GM18867 (cell line): ENCODE data around the gene POU6F1.

Experiments used
- ATAC-seq: cut with Tn5 transposase; IDR thresholded peaks from one replicate; pipeline ENCODE4 v1.9.1; 2021; ENCODE audit warnings: mild to moderate bottlenecking, moderate library complexity; ENCODE audit not compliant: unreplicated experiment

POU6F1 gene

DNA sequence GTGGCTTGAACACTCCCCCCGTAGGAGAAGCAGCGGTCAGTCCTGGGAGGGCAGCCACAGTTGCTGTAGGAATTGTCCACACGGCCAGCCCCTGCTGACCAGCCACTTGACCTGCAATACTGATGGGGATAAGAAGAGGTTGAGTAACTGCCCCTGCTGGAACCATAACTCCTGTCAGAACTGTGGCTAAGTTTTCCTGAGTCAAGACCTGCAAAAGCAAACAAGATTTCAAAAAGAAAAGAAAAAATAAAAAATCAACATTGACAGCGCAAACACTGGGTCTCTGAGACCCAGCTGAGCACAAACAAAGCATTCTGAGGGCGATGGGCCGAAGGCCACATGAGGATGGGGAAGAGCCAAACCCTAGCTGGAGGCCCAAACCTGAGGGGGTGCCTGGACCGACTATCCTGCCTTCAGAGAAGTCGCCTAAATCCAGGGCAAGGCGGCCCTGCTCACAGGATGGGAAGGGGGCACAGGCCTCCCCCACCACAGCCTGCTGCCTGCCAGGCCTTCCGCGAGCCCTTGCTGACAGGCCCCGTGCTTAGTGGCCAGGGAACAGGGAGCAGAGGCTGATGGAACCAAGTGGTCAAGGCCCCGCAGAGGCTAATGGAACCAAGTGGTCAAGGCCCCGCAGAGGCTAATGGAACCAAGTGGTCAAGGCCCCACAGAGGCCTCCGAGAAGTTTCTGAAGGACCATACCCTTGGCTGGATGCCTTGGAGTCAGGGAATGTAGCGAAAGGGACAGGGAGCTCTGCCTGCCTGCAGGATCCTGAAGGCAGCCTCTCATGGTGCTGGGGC, 19.1 kb downstream of the POU6F1 start:
- ATAC-seq = no peak

DNA sequence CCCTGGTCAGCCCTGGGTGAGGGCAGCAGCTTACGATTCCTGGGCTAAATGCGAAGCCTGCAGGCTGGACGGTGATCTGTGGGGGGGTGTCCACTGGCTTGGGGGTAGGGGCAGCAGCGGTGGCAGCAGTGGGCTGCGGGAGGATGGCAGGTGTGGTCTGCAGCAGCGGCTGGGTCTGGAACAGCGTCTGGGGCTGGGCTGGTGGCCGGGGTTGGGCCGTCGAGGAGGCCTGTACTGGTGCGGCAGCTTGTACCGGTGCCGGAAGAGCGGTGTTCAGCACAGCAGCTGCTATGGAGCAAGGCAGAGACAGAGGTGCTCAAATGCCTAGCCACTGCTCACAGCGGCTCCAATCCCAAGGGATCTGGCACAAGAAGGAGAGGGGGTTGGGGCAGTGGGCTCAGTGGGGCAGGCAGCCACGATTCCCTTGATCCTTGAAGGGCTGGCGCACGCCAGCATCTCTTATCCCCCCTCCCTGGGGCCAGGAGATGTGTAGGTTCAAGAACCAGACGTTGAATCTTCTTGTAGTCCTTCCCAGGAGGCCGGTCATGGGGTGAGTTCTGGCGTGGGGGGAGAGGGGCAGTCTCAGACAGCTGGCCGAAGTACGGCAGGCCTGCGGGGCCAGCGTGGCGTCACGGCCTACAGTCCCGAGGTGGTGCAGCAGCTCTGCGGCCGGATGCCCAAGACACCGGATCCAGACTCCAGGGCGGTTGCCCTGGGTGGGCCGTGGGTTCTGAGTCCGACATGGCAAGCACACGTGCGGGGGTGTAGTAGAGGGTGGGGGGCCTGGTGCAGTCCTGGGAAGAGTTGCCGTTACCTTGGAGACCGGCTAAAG, 19.9 kb downstream of the POU6F1 start:
- ATAC-seq = no peak

DNA sequence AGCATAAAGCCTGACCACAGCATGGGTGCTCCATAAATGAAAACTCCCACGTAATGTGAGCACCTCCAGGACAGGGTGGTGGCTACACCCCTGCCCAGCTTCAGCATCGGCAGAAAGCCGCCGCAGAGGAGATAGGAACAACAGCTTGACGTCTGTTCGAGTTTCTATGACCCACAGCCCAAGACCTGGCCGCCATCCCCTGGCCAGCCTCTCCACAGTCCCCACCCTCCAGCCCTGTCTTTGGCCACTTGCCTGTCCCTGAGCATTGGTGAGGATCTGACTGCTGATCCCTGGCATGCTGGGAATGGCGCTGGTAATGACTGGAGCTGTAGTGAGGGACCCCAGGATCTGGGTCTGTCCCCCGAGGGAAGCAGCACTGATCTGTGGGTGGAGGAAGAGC, 21.3 kb downstream of the POU6F1 start:
- no peak for ATAC-seq

GRCh38 chr12:51195841-51196240, 22.0 kb downstream of the POU6F1 start:
- no peak for ATAC-seq

GRCh38 chr12:51192284-51192671, 25.6 kb downstream of the POU6F1 start:
- ATAC-seq = no peak

- no peak for ATAC-seq
Observed at GRCh38 chr12:51191516-51192283, 26.2 kb downstream of the POU6F1 start.

GRCh38 chr12:51190820-51191219, 27.0 kb downstream of the POU6F1 start:
- no peak for ATAC-seq

DNA sequence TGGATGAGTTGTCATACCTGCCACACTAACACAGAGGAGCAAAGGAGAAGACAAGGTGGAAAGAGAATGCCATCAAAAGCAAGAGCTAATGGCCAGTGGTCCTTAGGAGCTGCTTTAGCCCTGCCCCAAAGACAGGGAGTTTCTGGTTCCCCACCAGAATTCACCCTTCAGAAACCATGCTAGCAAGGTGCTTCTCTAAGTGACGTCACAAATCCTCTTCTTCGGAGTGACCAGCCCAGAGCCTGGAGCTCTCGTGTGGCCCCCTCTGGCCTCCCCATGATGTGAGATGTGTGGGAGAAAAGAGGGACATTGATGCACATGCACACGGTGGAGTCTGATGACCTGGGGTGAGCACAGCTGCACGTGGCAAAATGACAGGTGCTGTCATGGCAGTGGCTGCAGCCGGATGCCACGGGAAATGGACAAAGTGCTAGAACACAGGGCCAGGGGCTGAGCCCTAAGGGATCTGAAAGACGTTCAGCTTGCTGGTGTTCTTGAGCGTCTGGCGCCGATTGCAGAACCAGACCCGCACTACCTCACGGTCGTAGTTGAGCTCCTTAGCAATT, 28.0 kb downstream of the POU6F1 start:
- no peak for ATAC-seq

- peak; percentile 54 for ATAC-seq
Observed at GRCh38 chr12:51188359-51189051, 29.4 kb downstream of the POU6F1 start.

GRCh38 chr12:51187370-51187987, 30.4 kb downstream of the POU6F1 start:
- ATAC-seq = no peak

DNA sequence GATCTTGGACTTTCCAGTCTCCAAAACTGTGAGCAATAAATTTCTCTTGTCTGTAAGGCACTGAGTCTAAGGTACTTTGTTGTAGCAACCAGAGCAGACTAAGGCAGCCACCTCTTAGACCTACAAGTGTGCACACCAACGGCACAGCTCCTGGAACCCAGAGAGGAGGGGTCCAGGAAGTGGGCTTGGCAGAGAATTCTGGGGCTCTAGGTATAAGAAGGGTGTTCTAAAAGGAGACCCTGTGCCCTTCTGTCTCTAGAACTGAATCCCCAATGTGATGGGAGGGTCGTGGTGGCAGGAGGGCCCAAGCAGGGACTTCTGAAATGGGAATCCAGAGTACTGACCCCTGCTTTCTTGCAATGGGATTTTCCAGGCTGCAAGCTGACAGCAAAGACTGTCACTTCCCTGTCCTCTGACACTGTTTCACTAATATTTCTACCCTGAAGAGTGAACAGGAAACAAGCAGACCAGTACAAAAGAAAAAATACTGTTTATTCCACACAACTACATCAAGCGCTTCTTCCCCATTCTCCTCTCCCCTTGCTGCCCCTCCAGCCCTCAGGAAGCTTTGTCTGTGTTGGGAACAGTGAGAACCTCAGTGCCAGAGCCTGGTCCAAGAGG, 31.3 kb downstream of the POU6F1 start:
- no peak for ATAC-seq

DNA sequence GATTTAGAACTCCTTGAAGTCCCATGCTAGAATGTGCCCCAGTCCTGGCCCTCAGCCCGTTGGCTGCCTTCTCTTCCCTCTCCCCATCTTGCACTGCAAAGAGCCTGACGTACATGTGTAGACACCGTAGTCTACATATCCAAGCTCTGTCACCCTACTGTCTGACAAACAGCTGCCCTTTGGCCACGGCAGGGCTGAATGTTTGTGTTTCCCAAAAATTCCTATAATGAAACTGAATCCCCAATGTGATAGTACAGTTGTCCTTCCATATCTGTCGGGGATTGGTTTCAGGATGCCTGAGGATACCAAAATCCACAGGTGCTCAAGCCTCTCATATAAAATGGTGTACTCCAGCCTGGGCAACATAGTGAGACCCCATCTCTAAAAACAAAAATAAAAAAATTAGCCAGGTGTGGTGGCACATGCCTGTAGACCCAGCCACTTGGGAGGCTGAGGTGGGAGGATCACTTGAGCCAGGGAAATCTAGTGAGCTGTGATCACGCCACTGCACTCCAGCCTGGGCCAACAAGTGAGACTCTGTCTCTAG, 32.6 kb downstream of the POU6F1 start:
- ATAC-seq = no peak

GRCh38 chr12:51183816-51184215, 34.0 kb downstream of the POU6F1 start:
- ATAC-seq = no peak

- ATAC-seq = no peak
Observed at GRCh38 chr12:51183349-51183748, 34.5 kb downstream of the POU6F1 start.

DNA sequence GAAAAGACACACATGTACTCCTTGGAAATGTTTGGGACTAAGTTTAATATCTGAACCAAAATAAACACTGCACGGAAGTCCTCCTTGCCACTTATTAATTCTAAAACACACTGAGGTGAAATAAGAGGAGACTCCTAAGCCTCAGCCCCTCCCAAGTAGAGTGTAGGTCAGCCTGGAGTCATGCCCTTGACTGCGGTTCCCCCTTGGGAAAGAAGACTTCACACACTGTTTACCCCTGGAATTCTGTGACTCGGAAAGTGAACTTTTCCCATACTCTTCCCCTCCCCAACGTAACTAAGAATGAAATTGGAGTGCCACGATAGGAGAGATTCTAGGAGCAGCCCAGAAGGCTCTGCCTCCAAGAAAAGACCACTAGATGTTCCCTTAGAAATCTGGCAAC, 36.3 kb downstream of the POU6F1 start:
- ATAC-seq = no peak

- ATAC-seq = no peak
Observed at GRCh38 chr12:51177897-51178296, 40.0 kb downstream of the POU6F1 start.

- no peak for ATAC-seq
Observed at GRCh38 chr12:51174501-51174900, 43.4 kb downstream of the POU6F1 start.

DNA sequence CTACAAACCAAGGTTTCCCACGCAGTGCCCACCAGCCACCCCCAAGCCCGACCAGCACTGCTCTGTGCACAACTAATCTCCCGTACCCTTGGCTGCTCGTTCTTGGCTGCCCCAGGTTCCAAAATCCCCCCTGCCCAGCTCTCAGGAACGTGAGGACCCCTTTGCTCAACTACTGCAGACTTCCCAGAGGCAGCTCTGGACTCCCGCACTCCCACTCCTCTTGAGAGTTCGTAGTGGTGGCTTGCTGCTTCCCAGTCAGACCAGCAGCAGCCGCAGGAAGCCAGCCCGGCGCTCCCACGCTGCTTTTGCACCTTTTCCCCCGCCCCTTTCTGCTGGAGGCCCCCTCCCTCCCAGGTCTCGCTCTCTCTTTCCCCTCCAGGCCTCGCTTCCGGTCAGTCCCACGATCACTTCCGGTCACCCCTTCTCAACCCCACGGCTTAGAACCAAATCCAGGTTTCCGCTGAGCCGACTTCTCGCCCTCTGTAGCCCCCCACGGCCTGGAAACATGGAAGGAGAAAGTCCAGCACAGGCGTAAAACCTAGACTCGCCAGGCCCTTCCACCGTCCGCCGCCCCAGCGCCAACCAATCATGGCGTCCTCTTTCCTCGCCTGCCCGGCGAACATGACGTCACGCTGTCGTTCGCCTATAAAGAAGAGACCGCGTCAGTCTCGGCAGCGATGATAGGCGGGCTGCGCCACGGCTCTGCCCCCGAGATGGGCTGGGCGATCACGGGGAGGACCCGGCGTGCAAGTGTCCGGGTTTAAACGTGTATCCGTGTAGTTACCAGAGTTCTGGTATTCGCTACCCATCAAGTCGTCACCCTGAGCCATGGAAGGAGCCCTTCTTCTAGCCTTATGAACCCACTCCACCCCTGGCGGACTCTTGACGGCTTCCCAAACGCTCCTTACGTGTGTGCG, 45.1 kb downstream of the POU6F1 start, which contains the start of gene TFCP2:
Gene TFCP2, minus strand, starts transcription at position 621 of the 917 bp plus-strand sequence. CDS start 713 bp downstream, outside the sequence.
- peak; percentile 96 for ATAC-seq
